ENCODE results near the gene CPAMD8.

Gene CPAMD8

DNA sequence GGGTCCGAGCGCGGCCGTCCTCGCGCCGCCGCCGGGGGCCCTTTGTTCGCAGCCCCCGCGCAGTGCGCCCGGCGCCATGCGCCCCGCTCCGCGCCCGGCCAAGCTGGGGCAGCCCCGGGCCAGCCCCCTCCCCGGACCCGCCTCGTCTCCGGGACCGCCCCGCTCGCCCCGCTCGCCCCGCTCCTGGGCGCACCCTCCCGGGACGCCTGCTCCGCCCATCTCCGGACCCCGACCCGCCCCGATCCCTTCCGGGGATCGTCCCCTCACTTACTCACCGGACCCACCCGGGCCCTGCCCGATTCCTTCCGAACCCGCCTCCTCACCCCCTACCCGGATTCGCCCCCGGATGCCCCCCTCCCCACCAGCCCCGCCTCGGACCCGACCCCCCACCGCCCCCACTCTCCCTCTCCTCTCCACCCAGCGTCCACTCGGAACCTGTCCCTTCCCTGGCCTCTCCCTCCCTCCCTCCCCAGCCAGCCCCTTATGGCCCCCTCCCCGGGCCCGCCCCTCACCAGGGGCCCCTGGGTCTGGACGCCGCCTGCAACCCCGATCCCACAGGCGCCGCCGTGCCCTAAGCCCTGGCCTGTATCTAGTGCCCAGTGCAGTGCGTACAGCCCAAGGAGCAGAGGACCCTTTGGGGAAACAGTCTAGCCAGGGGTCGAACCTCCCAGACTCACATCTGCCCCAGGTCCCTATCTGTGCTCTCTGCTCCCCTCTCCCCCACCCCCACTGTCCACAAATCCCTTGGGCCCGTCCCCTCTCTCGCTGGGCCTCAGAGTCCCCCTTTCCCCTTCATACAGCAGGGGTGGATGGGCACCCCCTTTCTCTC lies at the start of gene CPAMD8:
Gene CPAMD8, minus strand, starts transcription at position 105 of the 829 bp plus-strand sequence. CDS start 168 bp downstream, outside the sequence.
- no peak for DNase-seq

- DNase-seq = peak; percentile 82
Measured at GRCh38 chr19:17075864-17076542, 49.4 kb upstream of the CPAMD8 start.

DNA sequence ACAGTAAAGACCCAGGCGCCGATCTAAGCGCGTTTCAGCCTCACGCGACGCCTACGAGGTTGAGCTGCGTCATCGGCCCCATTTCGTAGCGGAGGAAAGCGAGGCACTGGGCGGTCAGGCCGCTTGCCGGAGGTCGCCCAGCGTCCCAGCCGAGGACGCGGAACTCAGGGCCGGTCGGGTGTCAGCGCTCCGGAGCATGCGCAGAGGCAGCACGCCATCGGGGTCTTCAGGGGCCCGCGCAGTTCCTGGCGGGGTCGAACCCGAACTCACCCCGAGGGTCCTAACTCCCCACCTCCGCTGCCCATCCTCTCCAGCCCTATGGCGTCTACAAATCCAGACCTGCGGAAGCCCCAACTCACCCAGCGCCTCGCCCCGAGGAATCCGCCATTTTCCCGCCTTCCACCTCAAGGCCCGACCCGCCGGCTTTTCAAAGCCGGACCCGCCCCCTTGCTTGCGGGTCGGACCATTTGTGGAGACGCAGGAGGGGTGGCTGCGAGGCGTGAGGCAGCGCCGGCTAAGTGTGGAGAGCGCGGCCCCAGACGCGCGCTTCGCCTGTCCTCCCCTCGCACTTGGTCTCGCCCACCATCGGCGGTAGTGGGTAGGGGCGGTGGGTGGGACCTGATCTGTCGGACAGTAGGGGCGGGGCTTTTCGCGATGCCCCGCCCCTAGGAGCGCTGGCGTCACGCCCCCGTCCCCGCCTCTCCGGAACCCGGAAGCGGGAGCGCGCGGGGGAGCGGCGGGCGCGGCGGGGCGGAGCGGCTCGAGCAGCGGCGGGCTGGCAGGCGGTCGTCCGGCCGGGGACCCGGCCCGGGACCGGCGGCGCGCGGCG lies 48.6 kb upstream of the CPAMD8 start, which contains the start of the genes HAUS8 and MYO9B:
Gene HAUS8, minus strand, starts transcription at position 418 of the 829 bp plus-strand sequence. Its CDS starts 30 bp downstream, at position 388.
Gene MYO9B, plus strand, starts transcription at position 743 of the 829 bp plus-strand sequence. CDS start 25,941 bp downstream, outside the sequence.
- peak; percentile 99 for DNase-seq

DNA sequence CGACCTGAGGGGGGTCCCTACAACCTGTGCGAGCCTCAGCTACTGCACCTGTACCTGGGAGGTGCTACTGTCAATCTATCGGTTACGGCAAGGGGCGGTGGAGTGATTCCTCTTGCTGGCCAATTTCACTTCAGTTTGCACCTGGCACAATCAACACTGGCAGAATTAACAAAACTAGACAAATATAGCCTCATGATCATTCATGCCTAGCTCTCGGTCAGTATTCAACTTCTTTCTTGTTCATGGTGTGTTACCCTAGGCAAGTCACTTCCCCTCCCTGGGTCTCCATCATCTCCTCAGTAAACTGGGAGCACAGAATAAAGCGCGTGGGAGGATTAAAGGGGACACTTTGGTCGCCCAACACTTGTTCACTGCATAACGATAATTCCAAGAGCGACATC lies 48.0 kb upstream of the CPAMD8 start:
- no peak for DNase-seq

- DNase-seq = no peak
Measured at GRCh38 chr19:17073869-17074633, 47.4 kb upstream of the CPAMD8 start.

DNA sequence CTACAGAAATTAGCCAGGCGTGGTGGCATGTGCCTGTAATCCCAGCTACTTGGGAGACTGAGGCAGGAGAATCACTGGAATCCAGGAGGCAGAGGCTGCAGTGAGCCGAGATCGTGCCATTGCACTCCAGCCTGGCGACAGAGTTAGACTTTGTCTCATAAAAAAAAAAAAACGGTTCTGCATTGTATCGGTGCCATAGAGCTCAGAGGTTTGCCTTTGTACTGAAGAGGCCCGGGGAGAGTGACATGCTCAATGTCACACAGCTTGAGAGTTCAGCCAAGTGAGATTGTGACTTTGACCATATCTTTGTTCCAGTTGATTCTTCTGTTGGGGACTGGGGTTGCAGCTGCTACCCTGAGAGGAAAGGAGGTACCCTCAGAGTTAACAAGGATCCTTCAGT lies 44.3 kb upstream of the CPAMD8 start:
- no peak for DNase-seq

GRCh38 chr19:17070421-17070820 lies 43.8 kb upstream of the CPAMD8 start:
- no peak for DNase-seq

- DNase-seq = no peak
Measured at GRCh38 chr19:17069193-17069592, 42.6 kb upstream of the CPAMD8 start.

GRCh38 chr19:17063428-17063827 lies 36.8 kb upstream of the CPAMD8 start:
- no peak for DNase-seq

GRCh38 chr19:17061691-17062090 lies 35.1 kb upstream of the CPAMD8 start:
- DNase-seq = no peak

DNA sequence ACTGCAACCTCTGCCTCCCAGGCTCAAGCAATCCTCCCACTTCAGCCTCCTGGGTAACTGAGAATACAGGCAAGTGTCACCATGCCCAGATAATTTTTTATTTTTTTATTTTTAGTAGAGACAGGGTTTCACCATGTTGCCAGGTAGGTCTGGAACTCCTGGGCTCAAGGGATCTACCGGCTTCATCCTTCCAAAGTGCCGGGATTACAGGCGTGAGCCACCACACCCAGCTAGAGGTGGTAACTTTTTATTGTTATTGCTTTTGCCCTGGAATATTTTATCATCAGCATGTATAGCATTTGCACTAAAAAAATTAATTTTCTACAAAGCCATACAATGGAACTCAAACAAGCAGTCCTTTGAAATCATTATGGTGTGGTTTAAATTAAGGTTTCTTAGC lies 34.6 kb upstream of the CPAMD8 start:
- no peak for DNase-seq

DNA sequence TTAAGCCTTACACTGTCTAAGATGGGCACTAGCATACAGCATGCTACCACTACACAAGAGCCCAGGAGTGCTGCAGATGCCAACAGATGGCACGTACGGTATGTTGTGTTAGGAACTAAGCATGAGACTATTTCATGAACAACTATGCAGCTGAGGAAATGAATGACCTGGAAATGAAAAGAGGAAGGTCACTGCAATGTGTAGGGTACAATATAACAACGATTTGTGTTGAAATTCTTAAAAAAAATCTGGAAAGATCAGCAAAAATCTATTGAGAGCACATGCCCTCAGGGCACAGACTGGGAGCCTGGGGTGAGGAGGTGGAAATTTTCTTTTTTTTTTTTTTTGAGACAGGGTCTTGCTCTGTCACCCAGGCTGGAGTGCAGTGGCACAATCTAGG lies 34.2 kb upstream of the CPAMD8 start:
- DNase-seq = no peak

DNA sequence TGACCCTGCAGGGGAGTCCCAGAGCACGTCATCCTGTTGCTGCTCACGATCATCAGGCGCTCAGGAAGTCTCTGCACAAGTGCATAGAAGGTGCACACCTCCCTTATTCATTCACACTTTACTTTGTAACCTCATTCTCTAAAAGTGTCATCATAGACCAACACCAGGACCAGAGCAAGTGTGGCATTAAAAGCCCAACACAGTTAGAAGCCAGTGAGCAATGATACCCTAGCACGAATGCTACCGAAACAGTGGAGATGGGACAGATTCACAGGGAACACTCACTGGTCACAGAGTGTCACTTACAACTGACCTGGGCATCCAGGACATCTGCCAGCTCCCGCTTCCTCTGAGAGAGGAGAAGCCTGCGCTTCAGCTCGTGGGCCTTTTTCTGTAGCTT lies 31.6 kb upstream of the CPAMD8 start:
- no peak for DNase-seq

- DNase-seq = no peak
Measured at GRCh38 chr19:17055636-17056035, 29.0 kb upstream of the CPAMD8 start.

DNA sequence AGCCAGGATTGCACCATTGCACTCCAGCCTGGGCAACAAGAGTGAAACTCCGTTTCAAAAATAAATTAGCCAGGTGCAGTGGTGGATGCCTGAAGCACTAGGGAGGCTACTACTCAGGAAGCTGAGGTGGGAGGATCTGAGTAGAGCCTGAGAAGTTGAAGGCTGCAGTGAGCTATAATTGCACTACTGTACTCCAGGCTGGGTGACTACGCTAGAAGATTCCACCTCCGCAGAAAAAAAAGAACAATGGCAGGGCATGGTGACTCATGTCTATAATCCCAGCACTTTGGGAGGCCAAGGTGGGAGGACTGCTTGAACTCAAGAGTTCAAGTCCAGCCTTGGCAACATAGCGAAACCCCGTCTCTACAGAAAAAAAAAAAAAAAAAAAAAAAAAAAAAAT lies 28.1 kb upstream of the CPAMD8 start:
- no peak for DNase-seq

DNA sequence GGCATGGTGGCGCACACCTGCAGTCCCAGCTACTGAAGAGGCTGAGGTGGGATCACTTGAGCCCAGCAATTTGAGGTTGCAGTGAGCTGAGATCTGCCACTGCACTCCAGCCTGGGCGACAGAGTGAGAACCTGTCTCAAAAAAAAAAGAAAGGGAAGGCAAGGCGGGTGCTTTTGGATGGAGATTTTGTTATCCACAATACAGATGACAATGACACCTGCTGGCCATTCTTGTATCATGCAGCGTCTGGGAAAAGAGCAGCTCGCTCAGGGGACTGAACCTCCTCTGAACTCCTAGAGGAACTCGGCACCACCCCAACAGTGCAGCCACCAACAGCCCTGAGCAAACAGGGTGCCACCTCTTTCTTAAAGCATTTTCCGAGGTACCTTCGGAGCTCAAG lies 25.8 kb upstream of the CPAMD8 start:
- DNase-seq = no peak

GRCh38 chr19:17049711-17050280 lies 23.2 kb upstream of the CPAMD8 start:
- no peak for DNase-seq

DNA sequence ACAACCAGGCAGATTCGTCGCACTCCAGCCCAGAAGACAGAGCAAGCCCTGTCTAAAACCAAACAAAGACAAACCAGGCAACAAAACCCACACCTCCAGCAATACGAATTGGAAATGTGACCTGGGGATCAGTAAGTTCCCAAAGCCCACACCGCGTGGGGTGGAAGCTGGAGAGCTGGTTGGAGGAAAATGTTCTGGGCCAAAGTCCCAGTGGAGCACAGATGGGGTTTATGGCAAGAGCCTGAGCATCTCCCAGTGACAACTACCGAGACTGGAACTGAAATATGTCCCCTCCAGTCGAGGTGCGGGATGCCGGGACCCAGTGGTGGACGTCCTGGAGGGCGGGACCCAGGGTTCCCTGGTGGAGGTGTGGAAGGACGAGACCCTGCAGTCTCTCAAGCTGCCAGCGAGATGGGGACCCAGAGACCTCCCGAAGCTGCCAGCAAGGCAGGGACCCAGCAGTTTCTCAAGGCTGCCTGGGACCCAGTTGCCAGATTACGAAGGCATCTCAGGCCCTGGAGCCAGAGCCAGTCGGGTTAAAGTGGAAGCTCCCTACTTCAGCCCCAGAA lies 22.4 kb upstream of the CPAMD8 start:
- DNase-seq = no peak

- DNase-seq = no peak
Measured at GRCh38 chr19:17045907-17046502, 19.4 kb upstream of the CPAMD8 start.

GRCh38 chr19:17043744-17044143 lies 17.1 kb upstream of the CPAMD8 start:
- no peak for DNase-seq

DNA sequence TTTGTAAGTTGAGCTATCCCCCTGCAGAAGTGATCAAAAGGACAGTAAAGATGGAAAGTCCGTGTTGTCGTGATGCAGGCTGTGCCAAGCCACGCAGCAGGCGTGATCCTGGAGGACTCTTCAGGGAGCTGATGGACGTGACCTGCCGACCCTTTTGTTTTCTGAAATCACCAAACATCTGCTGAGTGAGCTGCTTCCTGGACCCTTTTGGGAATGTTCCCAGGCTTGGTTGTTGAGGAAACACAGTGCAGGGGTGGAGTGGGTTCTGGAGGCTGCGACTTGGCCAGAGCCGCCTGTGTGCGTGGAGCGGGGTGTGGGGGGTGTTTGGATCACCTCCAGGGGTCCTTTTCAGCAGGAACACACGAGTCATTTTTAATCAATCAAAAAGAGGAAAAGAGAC lies 15.4 kb upstream of the CPAMD8 start:
- DNase-seq = no peak
